NCI-H146 treated with DMSO at 0.1 percent for 48 hours (cell line): Measurements from ENCODE around the gene FARS2.

ENCODE experiments used
- DNase-seq: peaks from one replicate; lab custom pipeline; 2025; ENCODE audit not compliant: unreplicated experiment; lab: John Stamatoyannopoulos, UW

FARS2 gene

DNA sequence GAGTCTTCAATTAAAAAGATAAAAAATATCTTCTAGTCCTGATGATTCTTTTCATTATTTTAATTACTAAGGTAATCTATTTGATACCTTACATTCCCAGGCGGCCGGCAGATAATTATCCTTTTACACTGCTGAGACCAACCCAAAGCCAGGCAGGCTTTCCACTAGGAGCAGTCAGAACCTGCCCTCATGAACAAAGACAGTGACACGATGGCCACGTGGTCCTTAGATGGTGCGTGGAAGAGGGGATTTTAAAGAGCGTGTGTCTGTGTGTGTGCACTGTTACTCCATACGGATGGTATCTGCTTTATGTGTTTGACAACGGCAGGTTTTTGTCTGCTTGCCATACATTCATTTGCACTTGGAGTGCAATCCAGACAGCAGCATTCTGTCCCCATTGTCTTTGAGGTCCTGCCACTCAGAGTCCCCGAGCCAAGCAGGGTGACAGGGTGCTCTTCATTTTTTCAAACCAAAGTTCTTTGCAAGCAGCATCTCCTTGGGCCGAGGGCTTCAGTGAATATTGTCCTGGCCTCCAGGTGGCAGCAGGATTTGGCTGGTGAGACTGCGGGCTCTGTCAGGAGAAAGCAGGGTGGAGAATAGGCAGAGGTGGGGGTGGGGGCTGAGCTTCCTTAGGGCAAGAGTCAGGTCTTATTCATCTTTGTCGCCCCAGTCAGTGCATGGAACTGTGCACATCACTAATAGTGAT, 484.9 kb downstream of the FARS2 start:
- DNase-seq = no peak

DNA sequence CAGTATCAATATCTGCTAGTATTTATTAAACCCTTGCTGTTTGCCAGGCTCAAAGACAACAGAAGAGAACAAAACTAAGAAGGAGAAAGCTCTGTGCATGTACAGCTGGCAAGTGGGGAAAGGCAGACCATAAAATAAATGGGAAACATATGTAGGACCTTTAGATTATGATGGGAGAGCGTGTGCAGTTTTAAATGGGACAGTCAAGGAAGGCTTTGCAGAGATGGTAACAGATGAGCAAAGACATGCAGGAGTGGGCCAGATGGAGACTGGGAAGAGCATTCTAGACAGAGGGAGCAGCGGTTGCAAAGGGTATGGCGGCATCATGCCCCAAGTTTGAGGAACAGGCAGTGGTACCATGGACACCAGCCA, 485.4 kb downstream of the FARS2 start:
- no peak for DNase-seq

DNA sequence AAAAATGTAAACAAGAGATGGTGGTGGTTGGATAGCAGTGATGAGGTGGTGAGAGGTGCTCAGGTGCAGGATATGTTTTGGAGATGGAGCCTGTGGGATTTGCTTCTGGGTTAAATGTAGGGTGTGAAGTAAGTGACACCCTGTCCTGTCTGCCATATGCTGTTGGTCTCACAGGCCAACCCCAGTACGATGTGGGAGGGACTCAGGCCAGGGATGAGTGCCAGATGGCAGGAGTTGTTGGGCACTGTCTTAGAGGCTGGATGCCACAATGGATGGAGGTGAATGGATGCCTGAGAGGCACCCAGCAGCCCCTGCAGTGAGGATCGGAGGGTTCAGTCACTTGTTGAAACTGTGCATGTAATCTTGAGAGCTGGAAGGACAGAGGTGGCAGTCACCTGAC, 486.1 kb downstream of the FARS2 start:
- no peak for DNase-seq

DNA sequence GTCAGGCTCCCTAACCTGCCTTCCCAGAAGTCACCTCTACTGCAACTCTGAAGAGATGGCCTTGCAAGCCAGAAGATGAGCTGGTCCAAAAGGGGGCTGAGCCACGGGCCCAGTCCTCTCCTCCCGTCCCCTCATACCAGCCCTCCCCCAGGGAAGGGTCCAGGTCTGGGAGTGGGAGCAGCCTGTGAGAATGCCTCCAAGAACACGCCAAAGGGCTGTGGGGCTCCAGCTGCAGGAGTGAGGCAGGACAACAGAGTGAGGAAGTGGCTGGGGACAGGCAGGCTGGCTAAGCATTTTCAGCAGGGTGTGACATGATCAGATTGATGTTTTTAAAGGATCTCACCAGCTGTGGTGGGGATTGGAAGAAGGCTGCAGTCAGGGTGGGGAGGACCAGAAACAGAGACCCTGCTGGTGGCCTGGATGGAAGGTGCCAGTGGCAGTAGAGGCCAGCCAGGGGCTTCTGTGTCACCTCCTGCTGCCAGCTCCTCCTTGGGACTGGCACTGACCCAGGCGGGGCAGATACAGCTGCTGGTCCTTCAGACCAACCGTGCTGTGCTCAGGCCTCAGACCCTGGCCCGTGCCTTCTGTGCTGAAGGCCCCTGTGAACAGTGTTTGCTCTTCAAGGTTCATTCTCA, 487.8 kb downstream of the FARS2 start:
- DNase-seq = no peak

DNA sequence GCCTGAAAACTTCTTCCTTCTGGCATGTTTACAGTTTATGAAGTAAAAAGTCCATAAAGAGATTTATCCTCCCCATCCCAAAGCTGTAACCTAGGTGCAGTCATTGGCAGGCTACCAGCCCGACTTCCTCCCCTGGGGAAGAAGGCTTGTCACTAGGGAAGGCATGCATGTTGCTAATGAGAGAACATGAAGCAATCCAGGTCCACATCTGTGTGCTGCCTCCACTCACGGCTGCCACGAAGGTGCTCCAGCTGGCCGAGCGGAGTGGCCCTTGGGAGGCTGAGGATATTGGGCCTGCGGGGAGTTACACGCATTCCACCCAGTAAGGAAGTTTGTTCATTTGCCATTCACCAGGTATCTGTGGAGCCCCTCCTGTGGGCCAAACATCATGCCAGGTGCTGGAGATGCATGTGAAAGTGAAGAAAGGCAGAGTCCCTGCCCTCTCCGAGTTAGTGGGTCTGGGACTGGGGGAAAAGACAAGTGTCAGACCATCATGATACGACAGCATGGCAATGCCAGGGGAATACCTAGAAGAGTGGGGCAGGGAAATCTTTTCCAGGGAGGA, 488.4 kb downstream of the FARS2 start:
- DNase-seq = no peak

DNA sequence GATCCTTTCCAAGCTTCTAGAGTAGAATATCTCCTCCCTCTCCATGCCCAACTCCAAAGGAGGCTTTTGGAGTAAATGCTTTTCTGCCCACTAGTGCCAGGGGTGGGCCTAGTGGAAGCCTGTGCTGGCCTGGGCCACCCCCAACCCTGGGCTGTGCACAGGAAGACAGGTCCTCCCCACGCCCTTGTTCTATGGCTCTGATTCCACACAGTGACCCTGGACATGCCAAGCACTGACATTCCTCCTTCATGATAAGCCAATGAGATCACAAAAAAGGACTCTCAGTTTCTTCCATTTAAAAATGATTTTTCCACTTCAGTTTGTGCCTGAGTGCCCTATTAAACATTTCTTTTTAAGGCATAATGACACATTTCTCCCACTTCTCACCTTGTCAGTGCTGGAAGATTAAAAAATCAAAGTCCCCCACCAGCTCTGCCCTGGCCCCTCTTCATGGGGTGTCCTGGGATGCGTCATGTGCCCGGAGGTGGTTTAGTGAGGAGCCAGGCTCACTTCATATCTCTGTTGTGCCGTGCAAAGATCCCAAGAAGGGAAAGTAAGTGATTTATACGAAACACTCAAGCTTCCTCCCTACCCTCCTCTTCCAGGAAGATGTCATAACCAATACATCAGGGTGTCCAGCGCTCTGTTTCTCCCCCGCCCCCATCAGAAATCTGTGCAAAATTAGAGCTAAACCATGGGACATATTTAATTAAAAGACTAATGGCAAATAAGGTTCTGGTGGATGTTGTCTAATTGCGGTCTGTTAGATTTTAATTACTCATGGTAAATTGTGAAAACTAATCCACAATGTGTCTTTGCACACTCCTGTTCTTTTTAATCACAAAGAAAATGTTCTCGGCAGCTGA, 490.4 kb downstream of the FARS2 start:
- no peak for DNase-seq

DNA sequence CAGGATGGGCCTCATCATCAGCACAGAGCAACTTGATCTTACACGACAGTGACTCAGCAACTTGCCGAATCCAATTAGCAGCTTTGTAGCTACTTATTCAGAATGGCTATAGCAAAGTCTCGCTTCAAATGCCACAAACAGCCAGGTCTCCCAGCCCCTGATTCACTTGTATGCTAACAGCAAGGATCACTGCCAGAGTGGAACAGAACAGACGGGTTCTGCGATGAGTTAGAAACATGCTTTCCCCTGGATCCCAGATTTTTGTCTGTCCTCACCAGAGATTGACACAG, 491.0 kb downstream of the FARS2 start:
- no peak for DNase-seq

DNA sequence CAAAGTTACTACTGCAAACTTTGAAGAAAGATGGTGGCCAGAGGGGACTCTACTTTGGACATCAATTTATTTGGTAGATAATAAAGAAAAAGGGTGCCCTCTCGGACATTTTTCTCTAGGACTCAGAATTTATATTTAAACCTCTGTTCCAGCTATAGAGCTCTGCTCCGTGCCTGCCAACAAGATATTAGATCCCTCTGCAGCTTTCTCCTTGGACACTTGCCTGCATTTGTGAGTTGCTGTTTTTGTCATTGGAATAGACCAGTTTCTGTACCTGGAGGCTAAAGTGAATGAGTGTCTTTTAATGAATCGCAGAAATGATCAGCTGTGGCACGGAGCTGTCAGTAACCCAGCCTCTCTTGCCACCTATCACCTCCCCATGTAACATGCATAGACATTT, 491.9 kb downstream of the FARS2 start:
- no peak for DNase-seq

DNA sequence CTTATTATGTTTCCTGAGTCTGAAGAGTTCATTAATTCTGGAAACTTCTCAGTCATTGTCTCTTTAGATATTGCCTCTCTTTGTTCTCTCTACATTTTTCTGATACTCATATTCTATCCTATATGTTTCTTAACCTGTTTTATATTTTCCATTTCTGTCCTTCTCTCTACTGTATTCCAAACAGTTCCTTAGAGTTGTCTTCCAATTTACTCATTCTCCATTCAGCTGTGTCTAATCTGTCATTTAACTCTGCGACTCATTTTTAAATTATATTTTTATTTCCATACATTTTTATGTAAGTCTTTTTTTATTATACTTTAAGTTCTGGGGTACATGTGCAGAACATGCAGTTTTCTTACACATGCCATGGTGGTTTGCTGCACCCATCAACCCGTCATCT, 493.6 kb downstream of the FARS2 start:
- no peak for DNase-seq

DNA sequence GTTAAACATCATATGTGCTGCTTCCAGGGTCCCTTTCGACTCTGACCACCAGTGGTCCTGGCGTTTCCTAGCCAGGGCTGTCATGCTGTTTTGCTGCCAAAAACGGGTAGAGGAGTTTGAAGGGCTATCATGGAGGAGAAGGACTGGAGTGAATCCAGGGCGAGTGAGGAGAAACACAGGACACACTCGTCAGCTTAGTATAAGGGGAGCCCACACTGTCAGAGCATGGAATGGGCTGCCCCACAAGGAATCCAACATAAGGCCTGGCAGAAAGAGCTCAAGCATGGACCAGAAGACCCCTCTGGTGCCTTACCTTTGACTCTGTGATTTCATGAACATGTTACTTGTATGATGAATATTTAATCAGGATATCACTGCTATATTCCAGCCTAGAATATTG, 498.3 kb downstream of the FARS2 start:
- DNase-seq = no peak

DNA sequence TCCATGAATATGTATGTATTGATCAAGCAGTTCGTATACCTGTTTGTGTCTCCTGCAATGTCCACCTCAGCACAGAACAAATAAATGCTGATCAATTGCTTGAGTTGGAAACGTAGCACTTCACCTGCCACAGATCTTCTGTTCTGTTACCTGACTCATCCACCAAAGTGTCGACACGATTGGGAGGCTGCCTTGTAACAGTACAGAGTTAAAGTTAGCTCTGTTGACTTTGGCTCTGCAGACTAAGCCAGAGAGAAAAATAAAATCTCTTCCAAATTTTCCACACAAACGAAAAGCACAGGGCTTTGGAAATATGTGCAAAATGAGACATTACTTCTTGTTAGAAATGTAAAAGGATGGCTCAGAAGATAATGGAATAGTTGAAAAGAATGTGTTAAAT, 500.1 kb downstream of the FARS2 start:
- no peak for DNase-seq

DNA sequence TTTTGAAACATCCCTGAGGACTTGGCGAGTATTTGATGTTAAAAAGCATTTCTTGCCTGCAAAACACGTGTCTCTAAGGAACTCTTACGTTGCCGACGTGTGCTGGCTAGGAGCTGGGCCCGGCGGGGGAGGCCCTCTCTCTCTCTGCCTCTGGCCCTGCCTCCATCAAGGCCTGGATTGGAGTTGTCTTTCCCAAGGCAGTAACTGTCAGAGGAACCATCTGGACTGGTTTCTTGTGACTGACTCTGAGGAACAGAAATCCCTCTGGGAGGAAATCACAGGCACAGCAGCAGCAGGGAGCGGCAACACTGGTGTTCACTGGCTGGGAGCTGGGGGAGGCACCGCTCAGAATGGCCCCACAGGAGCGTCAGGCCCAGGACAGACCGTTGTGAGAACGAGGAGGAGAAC, 501.3 kb downstream of the FARS2 start:
- no peak for DNase-seq

DNA sequence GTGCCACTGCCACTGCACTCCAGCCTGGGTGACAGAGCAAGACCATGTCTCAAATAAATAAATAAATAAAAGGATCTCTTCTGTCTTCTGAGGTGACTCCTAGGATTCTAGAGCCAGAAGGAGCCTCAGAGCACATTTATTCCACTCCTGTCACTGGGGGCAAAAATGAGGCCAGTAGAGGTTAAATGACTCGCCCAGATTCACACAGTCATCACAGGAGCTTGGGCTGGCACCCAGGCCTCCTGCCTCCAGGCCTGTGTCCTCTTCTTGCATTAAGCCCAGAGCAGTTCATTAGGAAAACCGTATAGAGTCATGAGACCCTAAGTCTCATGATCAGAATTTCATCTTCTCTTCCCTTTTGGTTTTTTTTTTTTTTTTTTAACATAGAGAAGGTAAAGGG, 502.1 kb downstream of the FARS2 start:
- no peak for DNase-seq

DNA sequence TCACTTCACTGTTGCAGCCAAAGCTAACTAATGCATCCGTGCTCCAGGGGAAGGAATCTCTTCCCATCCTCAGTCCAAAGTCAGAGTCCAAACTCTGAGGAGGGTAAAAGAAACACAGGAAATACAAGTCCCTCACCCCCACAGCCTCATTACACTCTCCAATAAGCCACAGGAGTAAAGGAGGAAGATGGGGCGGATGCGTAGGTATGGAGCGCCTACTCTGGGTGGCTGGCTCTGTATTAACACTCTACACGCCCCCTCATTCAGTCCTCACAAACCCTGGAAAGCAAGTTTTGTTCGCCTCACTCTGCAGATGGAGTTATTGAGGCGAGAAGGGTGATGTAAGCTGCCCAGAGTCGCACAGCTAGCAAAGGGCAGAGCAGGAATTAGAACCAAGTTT, 502.6 kb downstream of the FARS2 start:
- no peak for DNase-seq

DNA sequence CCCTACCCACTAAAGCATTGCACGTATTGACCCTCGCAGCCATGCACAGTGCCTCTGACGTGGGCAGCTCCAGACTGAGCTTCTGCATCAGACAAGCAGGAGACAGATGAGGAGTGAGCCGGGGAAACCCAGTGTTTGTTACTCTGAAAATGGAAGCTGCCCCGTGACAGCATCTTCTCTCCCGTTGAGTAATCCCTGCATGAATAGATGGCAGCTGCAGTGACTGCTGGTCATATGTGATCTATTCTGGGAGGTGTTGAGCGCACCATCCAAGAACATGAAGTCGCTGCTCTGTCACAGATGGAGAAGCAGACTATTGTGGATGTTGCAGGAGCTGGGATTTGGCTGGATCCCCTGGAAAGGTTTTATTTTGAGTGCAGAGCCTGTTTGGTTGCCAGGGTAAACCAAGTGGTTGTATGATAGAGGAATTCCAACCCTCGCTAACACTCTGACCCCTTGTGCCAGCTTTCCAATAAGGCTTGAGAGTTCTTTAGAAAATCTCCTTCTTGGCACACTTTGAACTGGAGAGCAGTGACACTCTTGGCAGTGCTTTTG, 503.2 kb downstream of the FARS2 start:
- DNase-seq = no peak

DNA sequence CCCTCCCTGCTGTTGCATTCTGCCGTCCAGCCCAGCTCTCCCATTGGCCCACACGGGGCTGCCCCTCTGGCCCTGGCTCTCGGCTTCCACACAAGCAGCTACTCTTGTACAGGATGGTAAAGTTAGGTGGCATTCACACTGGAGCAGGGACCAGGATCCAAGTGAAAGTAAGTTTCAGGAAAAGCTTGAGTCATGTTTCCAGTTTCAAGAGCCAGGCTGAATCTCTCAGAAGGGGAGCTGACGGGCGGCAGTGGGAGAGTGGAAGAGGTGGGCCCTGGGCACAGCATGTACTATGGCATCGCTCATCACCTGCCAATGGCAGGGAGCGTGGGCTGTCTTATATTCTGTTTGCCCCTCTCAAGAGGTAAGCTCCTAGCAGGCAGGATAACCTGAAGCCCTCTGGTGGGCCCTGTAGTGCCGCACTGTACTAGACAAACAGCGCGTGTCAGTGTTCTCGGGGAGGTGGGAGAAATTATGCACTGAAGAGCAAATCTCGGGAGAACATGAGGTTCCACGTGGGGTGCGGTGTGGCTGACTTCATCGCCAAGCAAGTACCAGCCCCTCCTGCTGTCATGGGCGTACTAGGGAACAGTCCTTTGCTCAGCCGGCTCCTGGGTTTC, 503.9 kb downstream of the FARS2 start:
- no peak for DNase-seq

DNA sequence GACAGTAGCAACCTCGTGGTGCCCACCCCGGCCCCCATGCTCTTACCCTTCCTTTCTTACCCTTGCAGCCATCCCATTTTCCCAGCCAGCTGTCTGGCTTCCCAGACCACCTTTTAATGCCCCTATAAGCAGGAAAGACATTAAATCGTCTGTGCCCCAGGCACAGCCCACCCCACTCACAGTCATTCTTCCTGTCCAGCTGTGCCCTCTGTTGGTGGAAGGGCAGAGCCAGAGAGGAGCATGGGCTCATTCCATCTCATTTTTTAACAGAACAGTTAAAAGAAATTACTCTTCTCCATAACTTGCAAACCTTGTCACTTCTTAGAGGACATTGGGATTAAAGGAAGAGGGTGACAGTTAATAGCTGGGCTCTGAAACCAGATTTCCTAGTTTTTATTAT, 504.9 kb downstream of the FARS2 start:
- DNase-seq = no peak

DNA sequence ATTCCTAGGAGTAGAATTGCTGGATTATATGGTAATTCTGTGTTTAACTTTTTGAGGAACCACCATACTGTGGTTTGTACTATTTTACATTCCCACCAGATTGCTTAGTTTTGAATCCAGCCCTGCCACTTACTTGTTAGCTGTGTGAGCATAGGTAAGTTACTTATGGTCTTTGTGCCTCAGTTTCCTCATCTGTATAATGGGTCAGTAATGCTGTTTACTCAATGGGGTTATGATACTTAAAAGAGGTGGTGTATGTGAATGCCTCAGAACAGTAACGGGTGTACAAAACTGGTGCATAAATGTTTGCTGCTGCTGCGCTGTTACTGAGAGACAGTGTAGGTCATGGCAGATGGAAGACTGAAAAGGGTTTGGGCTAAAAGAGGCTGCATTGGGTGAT, 506.2 kb downstream of the FARS2 start:
- DNase-seq = no peak

DNA sequence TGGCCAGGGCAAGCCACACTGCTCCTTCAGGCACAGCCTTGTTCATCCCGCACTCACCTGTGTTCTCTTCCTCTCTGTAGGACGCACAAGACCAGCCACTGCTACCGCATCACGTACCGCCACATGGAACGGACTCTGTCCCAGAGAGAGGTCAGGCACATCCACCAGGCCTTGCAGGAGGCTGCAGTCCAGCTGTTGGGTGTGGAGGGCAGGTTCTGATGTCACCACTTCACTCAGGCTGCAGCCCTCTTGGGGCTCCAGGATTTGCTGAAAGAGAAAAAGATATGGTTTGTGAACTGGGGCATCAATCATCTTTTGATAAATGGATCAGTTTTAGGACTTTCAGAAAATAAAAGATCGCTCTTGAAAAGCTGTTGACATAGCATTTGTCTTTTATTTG, 509.9 kb downstream of the FARS2 start:
- no peak for DNase-seq

DNA sequence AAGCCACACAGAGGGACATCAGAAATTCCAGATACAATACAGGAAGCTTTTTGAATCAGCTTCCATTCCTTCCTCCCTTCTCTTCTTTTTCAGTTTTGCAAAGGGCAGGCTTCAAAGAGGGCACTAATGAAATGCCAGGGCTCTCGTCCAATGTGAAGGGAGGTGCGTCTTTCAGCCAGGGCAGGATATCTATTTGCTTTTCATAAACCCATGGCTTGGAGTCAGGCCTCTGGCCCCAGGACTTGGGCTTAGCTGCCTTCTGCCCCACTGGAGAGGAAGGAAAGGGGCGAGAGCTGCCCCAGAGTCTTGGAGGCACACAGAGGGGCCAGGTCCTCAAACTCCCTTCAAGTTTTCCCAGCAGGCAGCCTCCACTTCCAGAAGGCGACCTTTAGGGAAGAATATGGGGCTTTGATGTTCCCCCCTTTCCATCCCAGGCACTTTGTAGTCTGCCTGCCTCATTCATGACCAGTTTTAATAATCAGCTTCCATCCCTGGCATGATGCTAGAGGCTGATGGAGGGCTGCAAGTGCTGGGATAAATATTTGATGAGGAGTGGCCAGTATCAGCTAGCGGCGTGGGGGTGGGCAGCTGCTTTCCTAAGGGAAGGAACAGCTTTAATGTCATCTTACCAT, 510.6 kb downstream of the FARS2 start:
- no peak for DNase-seq
